ENCODE data around the gene TIAM1.

TIAM1 gene

GRCh38 chr21:31279986-31280385, 64.1 kb downstream of the TIAM1 start:
- DNase-seq: no peak

- no peak for DNase-seq
Observed at GRCh38 chr21:31279214-31279613, 64.8 kb downstream of the TIAM1 start.

- no peak for DNase-seq
Observed at GRCh38 chr21:31278511-31279130, 65.4 kb downstream of the TIAM1 start.

- DNase-seq: no peak
Observed at GRCh38 chr21:31276663-31277062, 67.4 kb downstream of the TIAM1 start.

- no peak for DNase-seq
Observed at GRCh38 chr21:31275901-31276300, 68.2 kb downstream of the TIAM1 start.

- no peak for DNase-seq
Observed at GRCh38 chr21:31273278-31273677, 70.8 kb downstream of the TIAM1 start.

GRCh38 chr21:31268090-31268489, 76.0 kb downstream of the TIAM1 start:
- DNase-seq: no peak

GRCh38 chr21:31267644-31268043, 76.4 kb downstream of the TIAM1 start:
- peak; percentile 57 for DNase-seq

GRCh38 chr21:31266241-31266640, 77.8 kb downstream of the TIAM1 start:
- DNase-seq: no peak

GRCh38 chr21:31265366-31266013, 78.6 kb downstream of the TIAM1 start:
- no peak for DNase-seq

GRCh38 chr21:31264574-31264973, 79.5 kb downstream of the TIAM1 start:
- DNase-seq: no peak

- DNase-seq: no peak
Observed at GRCh38 chr21:31262728-31263127, 81.3 kb downstream of the TIAM1 start.

- DNase-seq: no peak
Observed at GRCh38 chr21:31261759-31262158, 82.3 kb downstream of the TIAM1 start.

GRCh38 chr21:31260790-31261189, 83.3 kb downstream of the TIAM1 start:
- DNase-seq: no peak

GRCh38 chr21:31258073-31258472, 86.0 kb downstream of the TIAM1 start:
- DNase-seq: no peak

- no peak for DNase-seq
Observed at GRCh38 chr21:31257265-31257664, 86.8 kb downstream of the TIAM1 start.

GRCh38 chr21:31255896-31256295, 88.2 kb downstream of the TIAM1 start:
- DNase-seq: peak; percentile 65

- no peak for DNase-seq
Observed at GRCh38 chr21:31255036-31255435, 89.0 kb downstream of the TIAM1 start.

GRCh38 chr21:31254131-31254530, 89.9 kb downstream of the TIAM1 start:
- no peak for DNase-seq

- DNase-seq: no peak
Observed at GRCh38 chr21:31253684-31254083, 90.4 kb downstream of the TIAM1 start.

- DNase-seq: no peak
Observed at GRCh38 chr21:31252611-31253010, 91.5 kb downstream of the TIAM1 start.

GRCh38 chr21:31252091-31252490, 92.0 kb downstream of the TIAM1 start:
- no peak for DNase-seq

- no peak for DNase-seq
Observed at GRCh38 chr21:31251686-31252085, 92.4 kb downstream of the TIAM1 start.

- DNase-seq: no peak
Observed at GRCh38 chr21:31248598-31248997, 95.5 kb downstream of the TIAM1 start.

GRCh38 chr21:31243611-31244010, 100.5 kb downstream of the TIAM1 start:
- DNase-seq: no peak

Measured in DMS79 treated with DMSO at 0.1 percent for 48 hours (cell line).